GM18526 (cell line): ENCODE data around the gene ABHD12.

Experiments
- POLR2A ChIP-seq: IDR thresholded peaks from 3 replicates; pipeline ENCODE4 v1.6.1; 2011; ENCODE audit not compliant: insufficient read length; ENCODE audit errors: extremely low read depth

Gene ABHD12

DNA sequence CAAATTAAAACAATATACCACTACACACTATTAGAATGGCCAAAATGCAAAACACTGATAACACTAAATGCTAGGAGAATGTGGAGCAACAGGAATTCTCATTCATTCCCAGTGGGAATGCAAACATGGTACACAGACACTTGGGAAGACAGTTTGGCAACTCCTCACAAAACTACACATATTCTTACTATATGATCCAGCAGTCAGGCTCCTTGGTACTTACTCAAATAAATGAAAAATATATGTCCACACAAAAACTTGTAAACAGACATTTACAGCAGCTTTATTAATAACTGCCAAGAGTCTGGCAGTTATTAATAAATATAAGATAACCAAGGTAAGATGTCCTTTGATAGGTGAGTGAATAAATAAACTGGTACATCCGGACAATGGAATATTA lies 44.9 kb downstream of the ABHD12 start:
- TF ChIP-seq POLR2A = no peak

- no peak for TF ChIP-seq POLR2A
These were observed 46.0 kb downstream of the ABHD12 start for GRCh38 chr20:25344634-25345033.

- TF ChIP-seq POLR2A = no peak
These were observed 48.6 kb downstream of the ABHD12 start for GRCh38 chr20:25341716-25342680.

- no peak for TF ChIP-seq POLR2A
These were observed 50.3 kb downstream of the ABHD12 start for GRCh38 chr20:25340380-25340779.

GRCh38 chr20:25339608-25340007 lies 51.0 kb downstream of the ABHD12 start:
- TF ChIP-seq POLR2A = no peak

DNA sequence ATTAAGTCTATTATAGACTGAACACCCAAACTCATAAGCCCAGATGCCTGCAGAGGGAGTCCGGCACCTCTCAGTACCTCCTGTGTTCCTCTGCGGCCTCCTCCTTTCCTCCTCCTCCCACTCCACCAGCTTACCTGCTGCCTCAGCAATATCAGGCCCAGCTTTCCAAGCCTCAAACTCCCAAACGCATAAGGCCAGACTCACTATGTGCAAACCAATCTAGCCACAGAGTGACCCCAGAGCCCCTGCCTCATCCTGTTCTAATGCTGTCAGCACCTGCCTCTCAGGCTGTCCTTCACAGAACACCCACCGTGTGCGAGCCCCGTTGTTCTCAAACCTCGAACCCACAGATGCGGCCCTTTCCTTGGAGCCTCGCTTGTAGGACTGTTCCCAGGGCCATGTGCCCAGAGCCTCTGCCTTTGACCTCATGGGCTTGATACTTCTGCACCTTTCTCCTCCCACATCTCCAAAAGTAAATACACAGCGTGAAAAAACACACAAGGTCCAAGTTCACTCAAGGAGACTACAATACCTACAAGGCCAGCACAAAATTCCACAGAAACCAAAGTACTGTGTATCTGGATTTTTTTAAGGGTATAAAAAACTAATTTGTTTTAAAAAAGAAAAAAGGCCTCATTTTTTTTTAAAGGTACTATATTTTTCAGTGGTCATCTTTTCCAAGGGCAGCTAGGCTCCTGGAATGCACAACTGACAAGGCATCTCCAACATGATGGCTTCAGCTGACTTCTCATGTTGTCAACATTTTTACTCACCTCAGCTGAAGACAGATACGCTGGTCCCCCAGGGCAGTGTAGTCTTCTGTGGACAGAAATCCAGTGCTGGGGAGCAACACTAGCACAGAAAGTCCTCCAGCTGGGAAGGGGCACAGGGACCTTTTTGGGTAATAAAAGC lies 52.3 kb downstream of the ABHD12 start:
- no peak for TF ChIP-seq POLR2A

GRCh38 chr20:25336561-25337422 lies 53.8 kb downstream of the ABHD12 start:
- TF ChIP-seq POLR2A = no peak

DNA sequence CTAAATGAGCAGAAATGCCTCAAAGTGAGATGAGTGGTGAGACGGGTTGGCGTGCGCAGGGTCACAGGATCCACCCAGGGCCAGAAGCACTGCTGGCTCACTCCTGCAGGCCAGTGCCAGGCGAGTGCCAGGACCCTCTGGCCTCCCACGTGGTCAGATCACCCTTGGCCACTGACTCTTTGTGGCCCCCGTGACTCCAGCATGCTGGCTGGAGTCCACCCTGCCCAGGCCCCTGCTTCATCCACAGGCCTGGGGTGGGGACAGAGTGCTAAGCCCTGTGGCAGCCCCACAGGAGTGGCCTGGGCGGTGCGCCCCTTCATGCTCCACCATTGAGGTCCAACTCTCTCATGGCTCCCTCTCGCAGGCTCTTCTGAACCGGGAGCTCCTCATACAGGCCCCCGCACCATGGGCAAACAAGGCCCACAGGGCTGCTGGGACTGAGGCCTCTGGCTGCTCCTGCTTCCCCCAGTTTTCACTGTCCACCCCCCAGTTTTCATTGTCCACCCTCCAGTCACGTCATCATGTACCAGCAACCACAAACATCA lies 61.6 kb downstream of the ABHD12 start:
- TF ChIP-seq POLR2A = no peak

GRCh38 chr20:25327521-25328235 lies 63.0 kb downstream of the ABHD12 start:
- TF ChIP-seq POLR2A = no peak

DNA sequence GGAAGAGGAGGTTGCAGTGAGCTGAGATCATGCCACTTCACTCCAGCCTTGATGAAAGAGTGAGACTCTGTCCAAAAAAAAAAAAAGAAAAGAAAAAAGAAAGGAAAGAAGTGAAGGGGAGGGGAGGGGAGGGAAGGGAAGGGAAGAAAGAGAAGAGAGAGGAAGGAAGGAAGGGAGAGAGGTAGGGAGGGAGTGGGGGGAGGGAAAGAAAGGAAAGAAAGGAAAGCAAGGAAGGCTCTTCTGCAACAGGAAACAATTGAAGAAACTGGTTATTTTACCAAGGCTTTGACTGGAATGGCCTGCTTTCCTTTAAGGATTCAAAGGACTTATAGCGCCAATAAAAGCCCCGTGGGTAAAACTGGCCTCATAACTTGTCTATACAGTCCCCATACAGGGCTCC lies 64.6 kb downstream of the ABHD12 start:
- no peak for TF ChIP-seq POLR2A

GRCh38 chr20:25325073-25325472 lies 65.6 kb downstream of the ABHD12 start:
- no peak for TF ChIP-seq POLR2A

GRCh38 chr20:25324412-25324811 lies 66.2 kb downstream of the ABHD12 start:
- no peak for TF ChIP-seq POLR2A

DNA sequence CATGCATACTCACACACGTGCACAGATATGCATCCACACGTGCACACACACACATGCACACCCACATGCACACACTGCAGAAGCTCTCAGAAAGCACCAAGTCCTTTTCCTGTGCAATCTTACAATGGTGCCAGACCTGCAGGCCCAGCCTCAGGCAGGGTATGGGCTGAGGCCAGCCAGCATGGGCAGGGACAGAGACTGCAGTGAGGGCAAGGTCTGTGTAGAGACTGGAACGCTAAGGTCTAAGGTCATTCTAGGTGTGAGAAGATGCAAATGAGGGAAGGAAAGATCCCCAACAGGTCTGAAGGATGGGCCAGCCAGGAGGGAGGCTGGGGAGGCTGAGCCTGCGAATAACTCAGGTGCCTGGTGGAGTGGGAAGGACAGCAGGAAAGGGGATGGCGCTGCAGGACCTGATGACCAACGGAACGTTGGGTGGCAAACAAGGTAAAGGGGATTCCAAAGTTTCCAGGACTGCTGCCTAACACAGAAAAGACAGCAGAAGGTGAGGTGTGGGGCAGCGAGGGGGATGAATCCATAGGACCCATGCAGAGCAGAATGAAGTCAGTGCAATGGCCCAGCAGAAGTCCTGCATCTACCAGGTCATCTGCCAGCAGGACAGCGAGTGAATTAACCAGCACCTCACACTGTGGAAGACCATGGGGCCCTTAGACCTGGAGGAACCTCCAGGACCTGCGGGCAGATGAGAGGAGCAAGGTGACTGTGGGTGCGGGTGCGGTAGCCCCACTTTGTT lies 67.0 kb downstream of the ABHD12 start:
- no peak for TF ChIP-seq POLR2A
